Sciatic nerve (tissue), 2 donors: ENCODE results near the gene EXTL2. TPM values are rescaled to one million over a fixed set of nuclear protein-coding genes. Genes with fewer than 3 reads are reported as not detected.
A peak's percentile ranks its signal among the peaks of the same experiment; 100 is the strongest.
"Not testable (repeated sequence)": the region's sequence is repeated elsewhere in the genome, so short reads cannot be mapped to it uniquely, and the experiment has no call there.

ENCODE experiments used
- ATAC-seq: fragments of 200-7000 bp; cut with Tn5 transposase; one replicate; pipeline ENCODE4 v1.9.1; 2020; ENCODE audit warnings: mild to moderate bottlenecking, moderate library complexity
- DNase-seq: peaks from one replicate; pipeline ENCODE4 v3.0.0-alpha.2; 2020; ENCODE audit warnings: low spot score
- intact Hi-C: fragments of 100-400 bp; cut with DNase I; formaldehyde crosslinking; loops from one replicate; pipeline ENCODE4 v1.14.2; 2022
- total RNA-seq: library from RNA; stranded (reverse); fragmentation: NEBNext Ultra II Directional; extraction: Animal tissue kit (Norgen Biotek cat#: 25700); gene quantifications from one replicate; pipeline ENCODE4 v1.2.1, GENCODE V29; 2021
- donor health status: DM: no; HTN: no; CAD: no.
- donor health status: DM: no; HTN: no; CAD: no.

The EXTL2 gene
- total RNA-seq, 1 donor from 2014 or later, result 16.7 TPM

GRCh38 chr1:100905181-100905580 lies 10.5 kb upstream of the EXTL2 start:
- intact Hi-C loops, result no loop called here
- ATAC-seq (no peak), DNase-seq (no peak)

GRCh38 chr1:100904528-100904927 lies 9.9 kb upstream of the EXTL2 start:
- DNase-seq (no peak), ATAC-seq (no peak)
- intact Hi-C loops, result no loop called here

- intact Hi-C loops, result no loop called here
Measured at GRCh38 chr1:100903777-100904176, 9.1 kb upstream of the EXTL2 start.

GRCh38 chr1:100902365-100902764 lies 7.7 kb upstream of the EXTL2 start:
- DNase-seq, result no peak
- intact Hi-C loops, result no loop called here
- ATAC-seq, result no peak

More at GRCh38 chr1:100903777-100904176, 9.1 kb upstream of the EXTL2 start:
- ATAC-seq, result no peak
- DNase-seq, result no peak

- ATAC-seq (peak; percentile 1), DNase-seq (no peak)
- intact Hi-C loops, result no loop called here
Measured at GRCh38 chr1:100896481-100896982, 1.9 kb upstream of the EXTL2 start.

GRCh38 chr1:100895540-100896480 lies 1.2 kb upstream of the EXTL2 start, which contains the start of gene SLC30A7:
SLC30A7 (plus strand) TSS chr1:100896090; CDS start chr1:100896263, 173 bp downstream.
- DNase-seq, result peak; percentile 98
- ATAC-seq, result peak; percentile 97
- intact Hi-C loops, result no loop called here

GRCh38 chr1:100893718-100894117 lies 924 bp downstream of the EXTL2 start:
- DNase-seq, result no peak
- ATAC-seq, result no peak
- intact Hi-C loops, result no loop called here

GRCh38 chr1:100892554-100892953 lies 2.1 kb downstream of the EXTL2 start:
- no peak for ATAC-seq
- no peak for DNase-seq
- intact Hi-C loops, result no loop called here

GRCh38 chr1:100891380-100891779 lies 3.3 kb downstream of the EXTL2 start:
- DNase-seq, result no peak
- intact Hi-C loops, result no loop called here
- no peak for ATAC-seq

- ATAC-seq, intact Hi-C loops, DNase-seq: not testable (repeated sequence)
Measured at GRCh38 chr1:100889869-100890482, 4.7 kb downstream of the EXTL2 start.

GRCh38 chr1:100889007-100889406 lies 5.6 kb downstream of the EXTL2 start:
- intact Hi-C loops, DNase-seq, ATAC-seq: not testable (repeated sequence)

- ATAC-seq (no peak), DNase-seq (no peak)
- intact Hi-C loops, result no loop called here
Measured at GRCh38 chr1:100883963-100884362, 10.7 kb downstream of the EXTL2 start.

GRCh38 chr1:100882698-100883097 lies 11.9 kb downstream of the EXTL2 start:
- peak; percentile 90 for ATAC-seq
- intact Hi-C loops, result no loop called here
- DNase-seq, result no peak

- intact Hi-C loops, result no loop called here
- no peak for DNase-seq
- ATAC-seq, result no peak
Measured at GRCh38 chr1:100881687-100882086, 13.0 kb downstream of the EXTL2 start.

GRCh38 chr1:100879422-100879821 lies 15.2 kb downstream of the EXTL2 start:
- DNase-seq (no peak), ATAC-seq (no peak)
- intact Hi-C loops, result no loop called here

- ATAC-seq, result no peak
- intact Hi-C loops, result no loop called here
- no peak for DNase-seq
Measured at GRCh38 chr1:100876291-100876690, 18.4 kb downstream of the EXTL2 start.

- ATAC-seq (no peak), DNase-seq (no peak)
- intact Hi-C loops, result no loop called here
Measured at GRCh38 chr1:100875228-100875627, 19.4 kb downstream of the EXTL2 start.

GRCh38 chr1:100874433-100874832 lies 20.2 kb downstream of the EXTL2 start:
- intact Hi-C loops, result no loop called here
- no peak for DNase-seq
- no peak for ATAC-seq

- no peak for ATAC-seq
- no peak for DNase-seq
- intact Hi-C loops, result loop anchor here (10.0 kb wide), 1 partner anchor 265 kb away; no protein-coding TSS in a partner anchor
Measured at GRCh38 chr1:100869996-100870395, 24.6 kb downstream of the EXTL2 start.
